Fibroblast of pulmonary artery (primary cell): ENCODE measurements around the gene ASB2.

ENCODE experiments used
- DNase-seq: peaks from one replicate; pipeline ENCODE4 v3.0.0-alpha.2; 2010; ENCODE audit warnings: low read depth
- H3K4me3 ChIP-seq: replicated peaks from 2 replicates; pipeline ENCODE4 v1.5.1; 2011; ENCODE audit warnings: low read depth, mild to moderate bottlenecking, control low read depth, low read length, moderate library complexity
- CTCF ChIP-seq: IDR thresholded peaks from 2 replicates; pipeline ENCODE4 v1.5.1; 2011; ENCODE audit warnings: mild to moderate bottlenecking, control low read depth, low read length, inconsistent platforms; ENCODE audit errors: missing control alignments

The ASB2 gene

GRCh38 chr14:93955850-93956481, 20.4 kb downstream of the ASB2 start:
- no peak overlapping the region for H3K4me3 ChIP-seq
- DNase-seq: no peak
- TF ChIP-seq CTCF: no peak

- no peak overlapping the region for H3K4me3 ChIP-seq
- DNase-seq: no peak
- TF ChIP-seq CTCF: no peak
These were observed 21.2 kb downstream of the ASB2 start for GRCh38 chr14:93954900-93955849.

- no peak overlapping the region for H3K4me3 ChIP-seq
- no peak for TF ChIP-seq CTCF
- DNase-seq: no peak
These were observed 21.9 kb downstream of the ASB2 start for GRCh38 chr14:93954516-93954830.

DNA sequence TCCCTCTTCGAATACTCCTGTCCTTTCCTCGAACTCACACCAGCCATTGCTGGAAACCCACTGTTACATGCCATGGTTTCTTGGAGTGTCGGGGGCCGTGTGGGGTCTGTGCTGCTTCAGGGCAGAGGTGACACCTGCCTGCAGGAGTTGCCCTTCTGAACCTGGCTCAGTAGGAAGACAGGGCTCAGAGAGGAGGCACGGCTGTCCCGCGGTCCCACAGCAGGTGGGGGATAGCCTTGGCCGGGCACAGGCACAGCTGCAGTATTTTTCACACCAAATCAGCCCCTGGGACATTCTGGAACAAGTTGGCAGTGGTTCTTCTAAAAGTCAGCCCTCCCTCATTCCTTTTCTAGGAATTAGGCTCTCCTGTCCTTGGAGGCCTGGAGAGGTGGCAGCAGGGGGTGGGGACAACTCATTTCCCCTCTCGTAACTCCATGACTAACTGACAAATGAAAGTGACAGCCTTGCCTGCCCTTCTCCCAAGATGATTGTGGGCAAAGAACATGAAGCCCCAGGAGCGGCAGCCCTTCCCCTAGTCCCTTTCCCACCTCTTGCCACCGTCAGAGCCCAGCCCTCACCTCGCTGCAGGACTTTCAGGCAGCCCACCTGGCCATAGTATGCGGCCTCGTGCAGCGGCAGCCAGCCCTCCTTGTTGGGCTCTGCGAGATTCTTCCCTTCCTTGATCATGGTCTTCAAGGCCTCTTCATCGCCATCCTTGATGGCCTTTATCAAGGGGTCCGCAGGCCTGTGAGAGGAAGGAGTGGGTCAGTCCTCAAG, 22.4 kb downstream of the ASB2 start:
- TF ChIP-seq CTCF: no peak
- no peak overlapping the region for H3K4me3 ChIP-seq
- DNase-seq: no peak

- DNase-seq: no peak
- TF ChIP-seq CTCF: peak; percentile 5
- H3K4me3 ChIP-seq: no peak overlapping the region
These were observed 23.1 kb downstream of the ASB2 start for GRCh38 chr14:93953263-93953662.

DNA sequence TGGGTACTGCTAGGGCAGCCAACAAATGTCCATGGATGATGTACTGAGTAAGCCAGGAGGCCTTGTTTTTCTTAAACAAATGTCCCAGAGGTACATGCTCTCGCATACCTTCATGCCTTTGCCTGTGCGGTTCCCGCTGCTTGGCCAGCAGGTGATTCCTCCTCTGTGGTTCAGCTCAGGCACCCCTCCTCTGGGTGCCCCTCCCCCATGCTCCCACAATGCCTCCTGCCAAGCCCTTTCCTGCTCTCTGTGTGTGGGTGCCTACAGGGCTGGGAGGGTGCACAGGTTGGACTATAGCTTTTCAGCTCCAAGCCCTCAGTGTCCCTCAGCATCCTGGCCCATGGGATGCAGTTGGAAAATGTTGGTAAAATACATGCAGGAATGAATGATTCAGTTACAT, 23.5 kb downstream of the ASB2 start:
- DNase-seq: no peak
- no peak overlapping the region for H3K4me3 ChIP-seq
- TF ChIP-seq CTCF: no peak
